Measurements from ENCODE around the gene C4orf50. TPM values are rescaled to one million over a fixed set of nuclear protein-coding genes. Genes with fewer than 3 reads are reported as not detected.
"Not testable (repeated sequence)": the region's sequence is repeated elsewhere in the genome, so short reads cannot be mapped to it uniquely, and the experiment has no call there.

Gene C4orf50
- total and polyA plus RNA-seq, 7 donors, result not detected

GRCh38 chr4:5952975-5953951 lies 65.0 kb downstream of the C4orf50 start:
- DNase-seq (no peak), ATAC-seq (no peak)
- Histone ChIP-seq H3K36me3 (ENCODE audit: insufficient read depth in 1 of 2, low read depth in 1 of 2) (no peaks in the 10 kb centered on the region), H3K27me3 (ENCODE audit: insufficient read depth in 3 of 3, low read length in 2 of 3) (peaks cover 0 to 11% (median 2%) of the 10 kb centered on the region in 3 donors), H3K4me1 (no peaks in the 10 kb centered on the region), H3K4me3 (no peak overlapping the region), H3K9me3 (no peaks in the 10 kb centered on the region), H3K27ac (no peak overlapping the region)
- intact Hi-C loops (cut with DNase I), result no loop called here
- 56 to 67% (median 62%) methylated on average over 12 to 13 of the region's 13 CpGs for WGBS, 3 donors
- no peak for TF ChIP-seq CTCF (IDR thresholded peaks at IDR 0.05)

DNA sequence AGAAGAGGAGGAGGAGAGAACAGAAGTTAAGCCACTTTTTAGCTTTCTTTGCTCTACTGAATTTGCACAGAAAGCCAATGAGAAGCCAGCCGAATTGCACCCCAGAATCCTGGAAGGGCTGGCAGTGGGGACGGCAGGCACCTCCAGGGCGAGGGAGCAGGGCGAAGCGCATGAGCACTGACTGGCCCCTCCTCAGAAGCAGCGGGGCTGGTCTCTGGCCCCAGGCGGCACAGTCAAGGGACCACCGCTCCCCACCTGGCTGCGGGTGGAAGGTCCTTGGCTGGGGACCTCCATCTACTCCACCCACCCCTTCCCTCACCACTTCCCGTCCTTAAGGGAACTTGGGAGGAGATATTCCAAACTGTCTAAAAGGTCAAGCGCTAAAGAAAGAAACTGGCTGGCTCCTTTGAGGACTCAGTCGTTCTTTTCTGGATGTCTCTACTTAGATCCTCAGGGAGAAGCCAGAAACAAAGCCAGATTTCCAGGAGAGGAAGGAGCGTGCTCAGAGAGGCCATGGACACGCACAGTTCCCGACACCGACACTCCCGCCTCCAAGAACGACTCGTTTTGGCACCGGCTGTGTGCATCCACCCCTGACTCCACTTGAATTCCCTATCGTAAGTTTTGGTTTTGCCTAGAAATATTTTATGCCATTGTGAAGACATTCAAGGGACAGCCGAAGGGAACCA lies 65.8 kb downstream of the C4orf50 start:
- Histone ChIP-seq H3K4me3 (no peak overlapping the region), H3K27ac (no peak overlapping the region), H3K9me3 (no peaks in the 10 kb centered on the region), H3K4me1 (no peaks in the 10 kb centered on the region), H3K36me3 (ENCODE audit: insufficient read depth in 1 of 2, low read depth in 1 of 2) (no peaks in the 10 kb centered on the region), H3K27me3 (ENCODE audit: insufficient read depth in 3 of 3, low read length in 2 of 3) (peaks cover 0 to 9% (median 2%) of the 10 kb centered on the region in 3 donors)
- no peak for TF ChIP-seq CTCF (IDR thresholded peaks at IDR 0.05)
- DNase-seq, result no peak
- no peak for ATAC-seq
- intact Hi-C loops (cut with DNase I), result no loop called here
- 54 to 60% (median 55%) methylated on average over 22 of the region's 22 CpGs for WGBS, 3 donors

DNA sequence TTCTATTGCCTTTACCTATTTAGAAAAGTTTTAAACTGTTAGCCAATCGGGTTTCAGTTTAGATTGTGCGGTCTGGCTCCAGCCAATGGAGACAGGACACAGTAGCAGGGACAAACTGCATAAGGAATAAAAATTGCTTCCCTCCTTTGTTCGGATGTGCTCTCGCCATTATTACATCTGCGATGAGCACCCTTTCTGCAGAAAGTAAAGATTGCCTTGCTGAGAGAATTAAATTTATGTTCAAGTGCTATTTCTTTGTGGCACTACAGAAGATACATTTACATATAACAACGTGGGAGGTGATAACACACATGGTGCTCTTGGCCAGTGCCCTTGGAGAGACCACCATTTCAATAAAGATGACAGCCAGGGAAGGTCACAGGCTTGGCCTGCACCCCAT lies 71.6 kb downstream of the C4orf50 start:
- 83 to 86% (median 84%) methylated on average over 6 of the region's 6 CpGs for WGBS, 3 donors
- H3K9me3 ChIP-seq; H3K27ac ChIP-seq; DNase-seq; H3K4me1 ChIP-seq; ATAC-seq; H3K4me3 ChIP-seq; H3K36me3 ChIP-seq (ENCODE audit: insufficient read depth in 1 of 2, low read depth in 1 of 2); intact Hi-C loops (cut with DNase I): not testable (repeated sequence)
- peaks cover 0 to 17% (median 4%) of the 10 kb centered on the region in 3 donors for H3K27me3 ChIP-seq (ENCODE audit: insufficient read depth in 3 of 3, low read length in 2 of 3)

DNA sequence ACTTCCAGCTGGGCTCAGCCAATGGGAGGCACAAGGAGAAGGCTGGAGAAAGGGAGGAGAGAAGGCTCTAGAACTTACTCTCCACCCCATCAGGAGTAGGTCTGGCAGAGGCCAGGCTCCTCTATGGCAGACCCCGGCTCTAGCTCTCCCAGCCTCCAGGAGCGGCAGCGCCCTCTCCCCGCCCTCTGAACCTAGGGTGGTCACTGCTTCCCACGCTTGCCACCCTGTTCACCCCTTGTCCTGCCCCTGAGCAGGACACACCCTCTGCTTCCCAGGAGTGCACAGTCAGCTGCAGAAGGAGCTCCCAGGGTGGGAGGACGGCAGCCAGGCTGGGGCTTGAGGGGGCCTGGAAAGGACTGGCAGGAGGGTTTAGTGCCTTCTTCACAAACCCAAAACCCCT lies 72.3 kb downstream of the C4orf50 start:
- Histone ChIP-seq H3K9me3 (no peaks in the 10 kb centered on the region), H3K27me3 (ENCODE audit: insufficient read depth in 3 of 3, low read length in 2 of 3) (peaks cover 0 to 17% (median 4%) of the 10 kb centered on the region in 3 donors), H3K4me3 (no peak overlapping the region), H3K4me1 (no peaks in the 10 kb centered on the region), H3K27ac (no peak overlapping the region), H3K36me3 (ENCODE audit: insufficient read depth in 1 of 2, low read depth in 1 of 2) (no peaks in the 10 kb centered on the region)
- no peak for ATAC-seq
- DNase-seq, result no peak
- TF ChIP-seq CTCF (IDR thresholded peaks at IDR 0.05), result no peak
- 83 to 87% (median 84%) methylated on average over 6 of the region's 6 CpGs for WGBS, 3 donors
- intact Hi-C loops (cut with DNase I), result no loop called here

DNA sequence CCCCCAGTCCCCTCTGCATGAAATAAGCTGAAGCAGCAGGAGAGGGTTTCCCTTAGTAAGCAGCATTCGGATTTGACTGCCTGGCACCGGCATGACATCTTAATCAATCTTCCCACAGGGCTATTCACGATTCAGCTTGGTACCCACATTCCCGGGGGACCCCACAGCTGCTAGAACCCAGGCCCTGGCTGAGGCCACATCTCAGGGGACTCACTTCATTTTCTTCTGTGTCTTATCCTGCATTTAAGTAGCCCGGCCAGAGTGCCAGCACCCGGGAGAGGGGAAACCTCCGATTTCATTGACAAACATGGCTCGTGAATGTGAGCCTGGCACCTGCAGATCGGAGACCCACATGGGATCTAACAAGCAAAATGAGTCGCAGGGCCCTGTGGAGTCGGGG lies 73.1 kb downstream of the C4orf50 start:
- TF ChIP-seq CTCF (IDR thresholded peaks at IDR 0.05), result no peak

More for the DNA sequence above, 73.1 kb downstream of the C4orf50 start:
- Histone ChIP-seq H3K27ac (no peak overlapping the region), H3K27me3 (ENCODE audit: insufficient read depth in 3 of 3, low read length in 2 of 3) (peaks cover 0 to 17% (median 4%) of the 10 kb centered on the region in 3 donors), H3K9me3 (no peaks in the 10 kb centered on the region), H3K36me3 (ENCODE audit: insufficient read depth in 1 of 2, low read depth in 1 of 2) (no peaks in the 10 kb centered on the region), H3K4me3 (no peak overlapping the region), H3K4me1 (no peaks in the 10 kb centered on the region)
- intact Hi-C loops (cut with DNase I), result no loop called here
- WGBS, 3 donors, result 73 to 76% (median 74%) methylated on average over 11 of the region's 11 CpGs
- DNase-seq, result no peak
- ATAC-seq, result no peak
